Glutamatergic neuron (in vitro differentiated cells): ENCODE results near the gene BAIAP2L2. TPM values are rescaled to one million over a fixed set of nuclear protein-coding genes. Genes with fewer than 3 reads are reported as not detected.

Source experiments
- DNase-seq: peaks from one replicate; pipeline ENCODE4 v3.0.0; 2022
- H3K27ac Mint-ChIP-seq: one replicate; pipeline ENCODE4 v1.8.0; 2020; ENCODE audit warnings: mild to moderate bottlenecking, mixed read lengths, inconsistent platforms; ENCODE audit not compliant: unreplicated experiment
- H3K27me3 Mint-ChIP-seq: one replicate; pipeline ENCODE4 v1.8.0; 2020; ENCODE audit warnings: mild to moderate bottlenecking, moderate library complexity, mixed read lengths, inconsistent platforms; ENCODE audit not compliant: unreplicated experiment
- H3K36me3 Mint-ChIP-seq: one replicate; pipeline ENCODE4 v1.8.0; 2020; ENCODE audit warnings: mild to moderate bottlenecking, mixed read lengths, inconsistent platforms; ENCODE audit not compliant: unreplicated experiment
- H3K4me1 Mint-ChIP-seq: one replicate; pipeline ENCODE4 v1.8.0; 2020; ENCODE audit warnings: mild to moderate bottlenecking, low read depth, mixed read lengths, inconsistent platforms; ENCODE audit not compliant: unreplicated experiment
- H3K4me3 Mint-ChIP-seq: one replicate; pipeline ENCODE4 v1.8.0; 2020; ENCODE audit warnings: mild to moderate bottlenecking, mixed read lengths, inconsistent platforms; ENCODE audit not compliant: unreplicated experiment
- H3K9me3 Mint-ChIP-seq: one replicate; pipeline ENCODE4 v1.8.0; 2020; ENCODE audit warnings: mild to moderate bottlenecking, moderate library complexity, mixed read lengths, inconsistent platforms; ENCODE audit not compliant: unreplicated experiment
- total RNA-seq: library from RNA; stranded (reverse); fragmentation: NEBNext Ultra II Directional; extraction: Animal tissue kit (Norgen Biotek cat#: 25700); gene quantifications from one replicate; pipeline ENCODE4 v1.2.1, GENCODE V29; 2021; ENCODE audit not compliant: unreplicated experiment
- TF ChIP-seq, protein P1 (sequence below): fragments of 200-600 bp; sonication (generic); IDR thresholded peaks from one replicate; pipeline ENCODE4 v1.5.0; 2021; ENCODE audit not compliant: partially characterized antibody, unreplicated experiment

BAIAP2L2 gene
- total RNA-seq, 1 donor from 2014 or later: 28.6 TPM

GRCh38 chr22:38078046-38078840, 32.2 kb downstream of the BAIAP2L2 start:
- H3K4me3 Mint-ChIP-seq: no peak overlapping the region
- H3K9me3 Mint-ChIP-seq: peaks cover 5% of the 10 kb centered on the region
- peaks cover 3% of the 10 kb centered on the region for H3K27me3 Mint-ChIP-seq
- peaks cover 2% of the 10 kb centered on the region for H3K4me1 Mint-ChIP-seq
- no peak for DNase-seq
- H3K36me3 Mint-ChIP-seq: no peaks in the 10 kb centered on the region
- no peak overlapping the region for H3K27ac Mint-ChIP-seq
- TF ChIP-seq, protein P1, sequence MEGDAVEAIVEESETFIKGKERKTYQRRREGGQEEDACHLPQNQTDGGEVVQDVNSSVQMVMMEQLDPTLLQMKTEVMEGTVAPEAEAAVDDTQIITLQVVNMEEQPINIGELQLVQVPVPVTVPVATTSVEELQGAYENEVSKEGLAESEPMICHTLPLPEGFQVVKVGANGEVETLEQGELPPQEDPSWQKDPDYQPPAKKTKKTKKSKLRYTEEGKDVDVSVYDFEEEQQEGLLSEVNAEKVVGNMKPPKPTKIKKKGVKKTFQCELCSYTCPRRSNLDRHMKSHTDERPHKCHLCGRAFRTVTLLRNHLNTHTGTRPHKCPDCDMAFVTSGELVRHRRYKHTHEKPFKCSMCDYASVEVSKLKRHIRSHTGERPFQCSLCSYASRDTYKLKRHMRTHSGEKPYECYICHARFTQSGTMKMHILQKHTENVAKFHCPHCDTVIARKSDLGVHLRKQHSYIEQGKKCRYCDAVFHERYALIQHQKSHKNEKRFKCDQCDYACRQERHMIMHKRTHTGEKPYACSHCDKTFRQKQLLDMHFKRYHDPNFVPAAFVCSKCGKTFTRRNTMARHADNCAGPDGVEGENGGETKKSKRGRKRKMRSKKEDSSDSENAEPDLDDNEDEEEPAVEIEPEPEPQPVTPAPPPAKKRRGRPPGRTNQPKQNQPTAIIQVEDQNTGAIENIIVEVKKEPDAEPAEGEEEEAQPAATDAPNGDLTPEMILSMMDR: no peak

DNA sequence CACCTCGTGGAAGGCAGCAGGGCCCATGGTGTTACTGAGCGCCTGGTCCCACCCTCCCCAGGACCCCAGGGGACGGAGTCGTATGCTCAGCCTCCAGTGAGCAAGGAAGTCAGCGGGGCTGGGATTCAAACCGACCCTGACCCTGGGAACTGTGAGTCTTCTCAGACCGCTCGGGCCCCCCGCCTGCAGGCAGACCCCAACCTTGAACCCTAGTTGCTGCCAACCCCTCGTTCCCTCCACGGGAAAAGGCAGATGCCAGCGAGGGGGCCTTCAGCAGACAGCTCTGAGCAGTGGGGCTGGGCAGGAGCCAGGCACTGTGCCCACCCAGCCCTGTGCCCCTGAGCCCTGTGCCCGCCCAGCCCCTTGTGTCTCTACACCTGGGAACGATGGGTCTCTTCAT, 32.9 kb downstream of the BAIAP2L2 start:
- Mint-ChIP-seq H3K4me1 (peaks cover 4% of the 10 kb centered on the region), H3K36me3 (no peaks in the 10 kb centered on the region), H3K4me3 (no peak overlapping the region), H3K27ac (no peak overlapping the region), H3K27me3 (peaks cover 8% of the 10 kb centered on the region), H3K9me3 (peaks cover 5% of the 10 kb centered on the region)
- no peak for DNase-seq
- TF ChIP-seq, protein P1: no peak

DNA sequence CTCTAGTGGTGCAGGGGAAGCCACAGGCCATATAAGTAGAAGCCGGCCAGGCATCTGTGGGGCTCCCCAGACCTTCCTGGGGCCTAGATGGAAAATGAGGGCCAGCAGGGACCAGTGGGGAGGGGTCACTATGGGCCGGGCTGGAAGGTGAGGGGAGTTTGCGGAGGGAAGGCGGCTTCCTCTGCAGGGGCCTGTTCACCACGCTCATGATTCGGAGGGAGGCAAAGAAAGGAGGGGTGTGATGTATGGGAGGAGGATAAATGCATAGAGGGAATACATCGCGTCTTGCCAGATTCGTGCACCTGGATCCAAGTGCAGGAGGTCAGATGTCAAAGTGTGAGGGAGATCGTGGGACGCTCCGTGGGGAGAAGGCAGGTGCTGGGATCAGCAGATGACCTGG, 33.4 kb downstream of the BAIAP2L2 start:
- no peak overlapping the region for H3K27ac Mint-ChIP-seq
- H3K27me3 Mint-ChIP-seq: peaks cover 8% of the 10 kb centered on the region
- peaks cover 4% of the 10 kb centered on the region for H3K4me1 Mint-ChIP-seq
- peak overlapping the region; percentile 50 for H3K4me3 Mint-ChIP-seq
- H3K36me3 Mint-ChIP-seq: no peaks in the 10 kb centered on the region
- no peak for DNase-seq
- H3K9me3 Mint-ChIP-seq: peaks cover 5% of the 10 kb centered on the region
- TF ChIP-seq, protein P1: no peak

- Mint-ChIP-seq H3K4me3 (no peak overlapping the region), H3K27me3 (peaks cover 10% of the 10 kb centered on the region), H3K36me3 (no peaks in the 10 kb centered on the region), H3K9me3 (peaks cover 8% of the 10 kb centered on the region), H3K27ac (no peak overlapping the region), H3K4me1 (peaks cover 4% of the 10 kb centered on the region)
- DNase-seq: no peak
- TF ChIP-seq, protein P1: no peak
Measured at GRCh38 chr22:38075961-38076360, 34.5 kb downstream of the BAIAP2L2 start.

DNA sequence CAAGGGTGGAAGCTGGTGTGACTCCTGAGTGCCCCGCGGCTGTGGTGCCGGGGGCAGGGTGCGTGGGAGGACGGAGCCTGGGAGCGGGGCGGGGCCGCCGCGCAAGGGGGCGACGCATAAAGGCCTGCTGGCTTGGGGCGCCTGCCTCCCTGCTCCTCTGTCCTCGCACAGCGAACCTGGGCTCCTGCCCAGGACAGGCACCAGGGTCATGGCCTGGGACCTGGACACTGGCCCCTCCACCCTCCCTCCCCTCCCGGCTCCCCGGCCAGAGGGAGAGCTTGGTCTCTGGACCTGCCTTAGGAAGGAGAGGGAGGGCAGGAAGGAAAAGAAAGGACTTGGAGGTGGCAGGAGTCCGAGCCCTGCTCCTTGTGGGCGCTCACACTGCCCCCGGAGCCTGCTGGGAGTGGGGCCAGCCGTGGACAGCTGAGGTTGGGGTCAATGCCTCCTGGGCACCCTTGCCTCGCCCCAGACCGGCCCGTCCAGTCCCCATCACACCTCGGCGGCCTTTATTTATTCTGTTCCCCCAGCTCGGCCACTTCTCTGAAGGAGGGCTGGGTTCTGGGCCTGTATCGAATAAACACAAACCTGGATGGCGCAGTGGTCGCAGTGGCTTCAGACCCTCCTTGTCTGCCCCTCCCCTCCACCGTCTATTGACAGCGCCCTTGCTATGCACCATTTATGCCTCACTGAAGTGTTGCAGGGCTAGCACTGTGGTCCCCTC, 35.2 kb downstream of the BAIAP2L2 start:
- Mint-ChIP-seq H3K36me3 (no peaks in the 10 kb centered on the region), H3K27ac (no peak overlapping the region), H3K9me3 (peaks cover 8% of the 10 kb centered on the region), H3K27me3 (peaks cover 10% of the 10 kb centered on the region), H3K4me1 (peaks cover 9% of the 10 kb centered on the region), H3K4me3 (no peak overlapping the region)
- no peak for DNase-seq
- TF ChIP-seq, protein P1: no peak
